SU-DHL-6 (cell line): ENCODE measurements around the gene CCDC187.

Source experiments
- EZH2phosphoT487 ChIP-seq: fragments of 200-600 bp; sonication (generic), shearing (Covaris generic); conservative IDR thresholded peaks from 2 replicates; pipeline ENCODE4 v1.6.1; 2018; ENCODE audit warnings: mild to moderate bottlenecking, antibody characterized with exemption, low read length, moderate library complexity, mixed read lengths
- TF ChIP-seq, protein P1 (sequence below): fragments of 200-600 bp; sonication (generic); IDR thresholded peaks from one replicate; pipeline ENCODE4 v1.5.1; 2017; ENCODE audit warnings: antibody characterized with exemption, mild to moderate bottlenecking, low read length, moderate library complexity; ENCODE audit not compliant: insufficient read depth, poor library complexity, severe bottlenecking

DNA sequence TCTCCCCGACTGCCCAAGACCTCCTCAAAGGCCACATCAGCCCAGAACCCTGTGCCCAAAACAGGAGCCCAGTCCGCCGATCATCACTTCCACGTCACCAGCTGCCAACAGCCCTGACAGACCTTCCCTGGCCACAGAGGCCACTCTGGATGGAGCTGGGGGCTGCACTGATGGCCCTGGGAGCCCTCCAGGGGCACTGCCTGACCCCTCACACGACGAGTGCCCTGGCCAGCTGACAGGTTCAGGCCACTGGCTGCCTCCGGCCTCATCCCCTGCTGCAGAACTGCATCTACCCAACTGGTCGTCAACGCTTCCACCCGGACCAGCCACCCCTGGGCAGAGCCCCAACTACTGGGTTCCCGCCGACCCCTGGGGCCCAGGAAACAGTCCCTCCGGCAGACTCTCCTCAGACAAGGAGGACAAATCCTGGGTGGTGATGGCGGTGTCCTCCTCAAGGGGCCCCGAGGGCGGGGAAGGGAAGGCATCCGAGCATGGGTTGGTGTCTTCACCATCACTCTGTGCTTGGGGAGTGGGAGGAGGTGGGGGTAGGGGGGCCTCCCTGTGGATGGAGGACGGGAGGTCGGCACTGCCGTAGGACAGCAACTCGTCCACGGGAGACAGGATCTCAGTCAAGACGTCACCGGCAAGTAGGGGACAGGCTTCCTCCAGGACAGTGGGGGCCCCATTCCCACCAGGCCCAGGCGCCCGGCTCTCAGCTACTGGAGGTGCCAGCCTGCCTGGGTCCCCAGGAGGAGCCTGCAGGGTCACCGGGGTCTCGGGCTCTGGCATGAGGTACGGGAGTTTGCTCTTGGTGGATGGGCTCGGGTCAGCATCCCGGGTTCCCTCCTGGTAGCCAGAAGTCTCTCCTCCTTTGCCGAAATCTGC is 50.4 kb downstream of the CCDC187 start:
- TF ChIP-seq, protein P1, sequence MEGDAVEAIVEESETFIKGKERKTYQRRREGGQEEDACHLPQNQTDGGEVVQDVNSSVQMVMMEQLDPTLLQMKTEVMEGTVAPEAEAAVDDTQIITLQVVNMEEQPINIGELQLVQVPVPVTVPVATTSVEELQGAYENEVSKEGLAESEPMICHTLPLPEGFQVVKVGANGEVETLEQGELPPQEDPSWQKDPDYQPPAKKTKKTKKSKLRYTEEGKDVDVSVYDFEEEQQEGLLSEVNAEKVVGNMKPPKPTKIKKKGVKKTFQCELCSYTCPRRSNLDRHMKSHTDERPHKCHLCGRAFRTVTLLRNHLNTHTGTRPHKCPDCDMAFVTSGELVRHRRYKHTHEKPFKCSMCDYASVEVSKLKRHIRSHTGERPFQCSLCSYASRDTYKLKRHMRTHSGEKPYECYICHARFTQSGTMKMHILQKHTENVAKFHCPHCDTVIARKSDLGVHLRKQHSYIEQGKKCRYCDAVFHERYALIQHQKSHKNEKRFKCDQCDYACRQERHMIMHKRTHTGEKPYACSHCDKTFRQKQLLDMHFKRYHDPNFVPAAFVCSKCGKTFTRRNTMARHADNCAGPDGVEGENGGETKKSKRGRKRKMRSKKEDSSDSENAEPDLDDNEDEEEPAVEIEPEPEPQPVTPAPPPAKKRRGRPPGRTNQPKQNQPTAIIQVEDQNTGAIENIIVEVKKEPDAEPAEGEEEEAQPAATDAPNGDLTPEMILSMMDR = no peak
- no peak for TF ChIP-seq EZH2phosphoT487
